Nasal cavity respiratory epithelium epithelial cell of viscerocranial mucosa (primary cell): ENCODE data around the gene SEC14L5. TPM values are rescaled to one million over a fixed set of nuclear protein-coding genes. Genes with fewer than 3 reads are reported as not detected.

Source experiments
- total RNA-seq: library from RNA; depleted of rRNA; stranded (reverse); fragments of >200 nt; gene quantifications from 2 replicates; pipeline ENCODE4 v1.2.3, GENCODE V29; 2014

SEC14L5 gene
- 0.14 and 0.34 TPM in 2 replicates for total RNA-seq

GRCh38 chr16:4957720-4958509 lies at the start of gene SEC14L5:
TSS of gene SEC14L5 (plus strand) at chr16:4958330. CDS start at chr16:4959324, 994 bp downstream.

GRCh38 chr16:4936991-4937781 lies 20.9 kb upstream of the SEC14L5 start, which contains the start of gene PPL:
TSS of gene PPL (minus strand) at chr16:4937148. CDS start at chr16:4937045, 103 bp downstream.

GRCh38 chr16:5033256-5034166 lies 75.4 kb downstream of the SEC14L5 start, which contains the start of gene NAGPA:
TSS of gene NAGPA (minus strand) at chr16:5033935. CDS start at chr16:5033914, 21 bp downstream.

GRCh38 chr16:5065813-5066212 lies 107.7 kb downstream of the SEC14L5 start, which contains the start of gene C16orf89:
TSS of gene C16orf89 (minus strand) at chr16:5065956. CDS start at chr16:5065908, 48 bp downstream.

Other genes with a start within 250 kb of the SEC14L5 start
- gene ANKS3, start 224.1 kb upstream of the SEC14L5 start, total RNA-seq = 11.6 and 20.2 TPM in 2 replicates
- gene DNAAF8, start 223.8 kb upstream of the SEC14L5 start, total RNA-seq = under 0.01 and 0.28 TPM in 2 replicates
- gene ZNF500, start 191.2 kb upstream of the SEC14L5 start, total RNA-seq = 5.8 and 8.0 TPM in 2 replicates
- not detected in 2 replicates for gene SEPTIN12, start 170.0 kb upstream of the SEC14L5 start, total RNA-seq
- 2.1 and 5.8 TPM in 2 replicates for gene SMIM22, start 163.0 kb upstream of the SEC14L5 start, total RNA-seq
- gene ROGDI, start 155.7 kb upstream of the SEC14L5 start, total RNA-seq = 10.9 and 20.9 TPM in 2 replicates
- gene GLYR1, start 111.0 kb upstream of the SEC14L5 start, total RNA-seq = 40.7 and 68.3 TPM in 2 replicates
- 33.2 and 44.3 TPM in 2 replicates for gene UBN1, start 110.8 kb upstream of the SEC14L5 start, total RNA-seq
- 199 and 267 TPM in 2 replicates for gene PPL, start 21.2 kb upstream of the SEC14L5 start, total RNA-seq
- 9.6 and 18.2 TPM in 2 replicates for gene NAGPA, start 75.6 kb downstream of the SEC14L5 start, total RNA-seq
- not detected in 2 replicates for gene C16orf89, start 107.6 kb downstream of the SEC14L5 start, total RNA-seq
- gene ALG1, start 113.5 kb downstream of the SEC14L5 start, total RNA-seq = 17.6 and 20.2 TPM in 2 replicates
- gene EEF2KMT, start 139.5 kb downstream of the SEC14L5 start, total RNA-seq = 19.8 and 20.2 TPM in 2 replicates